H1 (cell line): ENCODE results near the gene AGER. TPM values are rescaled to one million over a fixed set of nuclear protein-coding genes. Genes with fewer than 3 reads are reported as not detected.

Experiments
- CTCF ChIA-PET: fragments of 300-600 bp; sonication (Branson Sonifier 250); formaldehyde crosslinking; loops from one replicate; lab custom pipeline; 2021; ENCODE audit not compliant: partially characterized antibody; lab: Charles Lee
- POLR2A ChIA-PET: fragments of 300-600 bp; sonication (Branson Sonifier 250); formaldehyde crosslinking; loops from one replicate; lab custom pipeline; 2021; ENCODE audit warnings: inconsistent platforms; ENCODE audit not compliant: partially characterized antibody; lab: Charles Lee
- DNase-seq, 2 experiments: peaks; one replicate each; pipeline versions ENCODE4 v3.0.0 to v3.0.0-alpha.2; 2010 to 2022; ENCODE audit warnings: low spot score in 2 of 2, low read depth in 1 of 2, mixed read lengths in 1 of 2
- FAIRE-seq: peaks from 2 replicates; lab custom pipeline; 2011; peaks lifted over from hg19 to GRCh38; lab: Jason Lieb, UNC
- H2AFZ ChIP-seq: 2 replicates; pipeline ENCODE4 v1.8.1; 2012; ENCODE audit warnings: low read length, inconsistent platforms
- H2AK5ac ChIP-seq: 2 replicates; pipeline ENCODE4 v1.6.1; 2013; ENCODE audit warnings: low read depth, low read length
- H2BK120ac ChIP-seq: replicated peaks from 2 replicates; pipeline ENCODE3; 2013; ENCODE audit warnings: low read depth, low read length, inconsistent platforms
- H2BK12ac ChIP-seq: 2 replicates; pipeline ENCODE4 v1.6.1; 2013; ENCODE audit warnings: low read depth, low read length
- H2BK15ac ChIP-seq: 2 replicates; pipeline ENCODE4 v1.6.1; 2013; ENCODE audit warnings: low read length
- H2BK20ac ChIP-seq: 2 replicates; pipeline ENCODE4 v1.6.1; 2013; ENCODE audit warnings: low read length
- H2BK5ac ChIP-seq: 2 replicates; pipeline ENCODE4 v1.6.1; 2013; ENCODE audit warnings: low read depth, low read length
- H3K14ac ChIP-seq: 2 replicates; pipeline ENCODE4 v1.6.1; 2013; ENCODE audit warnings: inconsistent platforms; ENCODE audit not compliant: insufficient read length
- H3K18ac ChIP-seq: 2 replicates; pipeline ENCODE4 v1.6.1; 2013; ENCODE audit warnings: low read length; ENCODE audit errors: extremely low read depth
- H3K23ac ChIP-seq: 2 replicates; pipeline ENCODE4 v1.6.1; 2013; ENCODE audit warnings: inconsistent platforms; ENCODE audit not compliant: insufficient read length
- H3K23me2 ChIP-seq: 2 replicates; pipeline ENCODE4 v1.6.1; 2013; ENCODE audit warnings: low read depth, low read length
- H3K27ac ChIP-seq: 2 replicates; pipeline ENCODE4 v1.6.1; 2011; ENCODE audit warnings: low read depth, low read length, inconsistent platforms
- H3K27me3 ChIP-seq, 4 experiments: replicated peaks in 1 of 4; 1 replicate in 1 of 4; 2 replicates in 3 of 4; pipeline versions ENCODE4 v1.6.1 to v1.8.1; 2011 to 2013; ENCODE audit warnings: low read length in 3 of 4, mild to moderate bottlenecking in 3 of 4, inconsistent platforms in 2 of 4, mixed read lengths in 2 of 4, moderate library complexity in 1 of 4; ENCODE audit not compliant: control insufficient read depth in 3 of 4, insufficient read depth in 3 of 4; ENCODE audit errors: extremely low read depth in 1 of 4
- H3K36me3 ChIP-seq, 4 experiments: 2 replicates each; pipeline versions ENCODE4 v1.6.1 to v1.8.1; 2011 to 2013; ENCODE audit warnings: mild to moderate bottlenecking in 4 of 4, low read length in 3 of 4, moderate library complexity in 2 of 4, control low read depth in 1 of 4, inconsistent platforms in 1 of 4; ENCODE audit not compliant: insufficient read depth in 4 of 4, control insufficient read depth in 2 of 4
- H3K4ac ChIP-seq: replicated peaks from 2 replicates; pipeline ENCODE3; 2013; ENCODE audit warnings: low read length, low read depth, mixed read lengths, inconsistent platforms; ENCODE audit not compliant: insufficient read length
- H3K4me1 ChIP-seq, 4 experiments: replicated peaks in 1 of 4; 1 replicate in 1 of 4; 2 replicates in 3 of 4; pipeline versions ENCODE4 v1.6.1 to v1.8.1; 2011 to 2013; ENCODE audit warnings: low read length in 3 of 4, inconsistent platforms in 2 of 4, mixed read lengths in 1 of 4; ENCODE audit not compliant: insufficient read depth in 4 of 4, control insufficient read depth in 3 of 4
- H3K4me2 ChIP-seq, 2 experiments: 2 replicates each; pipeline versions ENCODE4 v1.6.1 to v1.8.1; 2011 to 2013; ENCODE audit warnings: low read depth in 2 of 2, low read length in 2 of 2, control low read depth in 1 of 2, inconsistent platforms in 1 of 2, mild to moderate bottlenecking in 1 of 2; ENCODE audit not compliant: insufficient read depth in 1 of 2
- H3K4me3 ChIP-seq, 4 experiments: fragments of 200-600, 300-600 bp in 1 of 4; sonication (generic), shearing (Covaris generic), sonication (Bioruptor Twin) in 1 of 4; 2 replicates each; pipeline versions ENCODE4 v1.5.1 to v1.8.1; 2011 to 2016; ENCODE audit warnings: low read length in 4 of 4, low read depth in 3 of 4, control low read depth in 2 of 4, inconsistent platforms in 2 of 4, mild to moderate bottlenecking in 2 of 4, mixed read lengths in 1 of 4, moderate library complexity in 1 of 4; ENCODE audit not compliant: insufficient read depth in 2 of 4; ENCODE audit errors: extremely low read depth in 1 of 4
- H3K56ac ChIP-seq: replicated peaks from 2 replicates; pipeline ENCODE3; 2013; ENCODE audit warnings: low read depth, mild to moderate bottlenecking, mixed read lengths, low read length, inconsistent platforms; ENCODE audit not compliant: insufficient read length
- H3K79me1 ChIP-seq: 2 replicates; pipeline ENCODE4 v1.6.1; 2013; ENCODE audit warnings: low read depth, low read length, control low read depth
- H3K79me2 ChIP-seq, 2 experiments: 2 replicates each; pipeline versions ENCODE4 v1.6.1 to v1.8.1; 2012 to 2013; ENCODE audit warnings: low read length in 2 of 2, mild to moderate bottlenecking in 2 of 2, inconsistent platforms in 1 of 2; ENCODE audit not compliant: insufficient read depth in 2 of 2, control insufficient read depth in 1 of 2
- H3K9ac ChIP-seq, 4 experiments: replicated peaks in 1 of 4; 1 replicate in 1 of 4; 2 replicates in 3 of 4; pipeline versions ENCODE4 v1.6.1 to v1.8.1; 2011 to 2013; ENCODE audit warnings: low read depth in 3 of 4, low read length in 3 of 4, control low read depth in 2 of 4, mild to moderate bottlenecking in 2 of 4, moderate library complexity in 2 of 4, inconsistent platforms in 1 of 4; ENCODE audit errors: extremely low read depth in 1 of 4
- H3K9me3 ChIP-seq, 2 experiments: 2 replicates each; pipeline versions ENCODE4 v1.6.1 to v1.8.1; 2012 to 2013; ENCODE audit warnings: mild to moderate bottlenecking in 2 of 2, moderate library complexity in 2 of 2, control low read depth in 1 of 2, inconsistent platforms in 1 of 2, low read depth in 1 of 2, low read length in 1 of 2, mixed read lengths in 1 of 2; ENCODE audit not compliant: insufficient read depth in 2 of 2
- H4K20me1 ChIP-seq, 2 experiments: replicated peaks in 1 of 2; 2 replicates each; pipeline versions ENCODE3 to v1.8.1; 2011 to 2013; ENCODE audit warnings: inconsistent platforms in 2 of 2, low read length in 2 of 2, mild to moderate bottlenecking in 1 of 2; ENCODE audit not compliant: insufficient read depth in 2 of 2, control insufficient read depth in 1 of 2
- H4K5ac ChIP-seq: 2 replicates; pipeline ENCODE4 v1.6.1; 2013; ENCODE audit warnings: low read length, low read depth, mixed read lengths, inconsistent platforms; ENCODE audit not compliant: insufficient read length
- H4K8ac ChIP-seq: 2 replicates; pipeline ENCODE4 v1.8.0; 2013; ENCODE audit warnings: mild to moderate bottlenecking, moderate library complexity, low read length, inconsistent platforms; ENCODE audit not compliant: insufficient read depth; ENCODE audit errors: extremely low read depth
- H4K91ac ChIP-seq: replicated peaks from 2 replicates; pipeline ENCODE3; 2013; ENCODE audit warnings: low read length, mixed read lengths, inconsistent platforms; ENCODE audit not compliant: insufficient read length
- CHD2 ChIP-seq: IDR thresholded peaks from 2 replicates; pipeline ENCODE4 v1.6.1; 2012; ENCODE audit warnings: low read length, improper control_type of control experiment
- GABPA ChIP-seq: IDR thresholded peaks from 2 replicates; pipeline ENCODE4 v1.6.1; 2011; ENCODE audit warnings: mild to moderate bottlenecking, low read length, moderate library complexity, borderline replicate concordance; ENCODE audit not compliant: insufficient read depth
- RFX5 ChIP-seq: IDR thresholded peaks from 2 replicates; pipeline ENCODE4 v1.6.1; 2011; ENCODE audit warnings: low read depth, low read length, improper control_type of control experiment, borderline replicate concordance
- WGBS, 2 experiments: shearing (Covaris generic) in 1 of 2; methylation state at CpG; one replicate each; pipeline versions ENCODE4 v1.1.6 to v1.1.7; 2013 to 2015; ENCODE audit warnings: low lambda C conversion rate in 2 of 2, mixed read lengths in 2 of 2, inconsistent platforms in 1 of 2, low coverage in 1 of 2, missing lambda C conversion rate in 1 of 2; ENCODE audit not compliant: insufficient replicate concordance in 2 of 2, insufficient coverage in 1 of 2, insufficient read length in 1 of 2; ENCODE audit errors: extremely low coverage in 1 of 2, missing lambda C conversion rate in 1 of 2; 5-methylcytosine and 5-hydroxymethylcytosine counted together
- polyA plus RNA-seq, 7 experiments: library from polyadenylated mRNA; depleted of rRNA in 3 of 7; stranded (reverse) in 5 of 7; unstranded in 2 of 7; fragments of >200 nt in 5 of 7; fragments of 200-250 nt in 2 of 7; gene quantifications; 1 replicate in 5 of 7; 2 replicates in 1 of 7; 4 replicates in 1 of 7; pipeline versions ENCODE4 v1.2.1 to v1.2.3, GENCODE V29; 2011 to 2013; ENCODE audit warnings: missing spikeins in 2 of 7, mixed read lengths in 2 of 7
- total RNA-seq: library from RNA; stranded (reverse); fragmentation: NEBNext Ultra II Directional; extraction: Animal tissue kit (Norgen Biotek cat#: 25700); gene quantifications from 2 replicates; pipeline ENCODE4 v1.2.1, GENCODE V29; 2021

AGER gene
- total and polyA plus RNA-seq, 2 of the 8 experiments (the other 6 are each of a cell fraction or from before 2014, with no cell fraction given): 3.8 to 10.9 TPM

GRCh38 chr6:32198866-32199265, 14.8 kb upstream of the AGER start:
- Histone ChIP-seq H4K20me1 (no peaks in the 10 kb centered on the region), H4K5ac (no peak overlapping the region), H3K4me3 (no peak overlapping the region), H2BK5ac (no peak overlapping the region), H3K27ac (no peak overlapping the region), H3K14ac (no peak overlapping the region), H2BK20ac (no peak overlapping the region), H3K4ac (no peak overlapping the region), H3K79me1 (no peaks in the 10 kb centered on the region), H3K79me2 (no peaks in the 10 kb centered on the region), H3K56ac (no peak overlapping the region), H3K4me2 (no peak overlapping the region), H4K91ac (no peak overlapping the region), H2AFZ (no peak overlapping the region), H2AK5ac (no peak overlapping the region), H3K9me3 (no peaks in the 10 kb centered on the region), H3K36me3 (no peaks in the 10 kb centered on the region), H3K23me2 (peaks cover 7% of the 10 kb centered on the region; the same call in 1 of the 2 replicates), H3K27me3 (no peaks in the 10 kb centered on the region), H3K18ac (no peak overlapping the region), H2BK120ac (no peak overlapping the region), H3K9ac (no peak overlapping the region), H2BK15ac (no peak overlapping the region), H2BK12ac (no peak overlapping the region), H3K23ac (no peak overlapping the region), H4K8ac (no peak overlapping the region), H3K4me1 (peaks cover 8 to 22% (median 10%) of the 10 kb centered on the region in 4 experiments)
- TF ChIP-seq RFX5: no peak
- TF ChIP-seq GABPA: no peak
- no peak for TF ChIP-seq CHD2
- FAIRE-seq (no peak), DNase-seq (no peak)
- WGBS, 2 experiments: 88% methylated on average over 17 of the region's 17 CpGs; no CpG with 5 or more reads in 1 of the 2 experiments
- CTCF ChIA-PET: interaction anchor here (1.7 to 2.6 kb wide), 2 partner anchors 32 to 80 kb away, joined by 4 to 9 read pairs; no protein-coding TSS in a partner anchor
- POLR2A ChIA-PET: interaction anchor here (13.3 kb wide), 1 partner anchor 19 kb away, joined by 194 read pairs; the partner anchor contains the start of genes AGPAT1 and RNF5
